Aorta (tissue), 5 donors: Measurements from ENCODE around the gene PRMT1. TPM values are rescaled to one million over a fixed set of nuclear protein-coding genes. Genes with fewer than 3 reads are reported as not detected.
A peak's percentile ranks its signal among the peaks of the same experiment; 100 is the strongest.
"Not testable (repeated sequence)": the region's sequence is repeated elsewhere in the genome, so short reads cannot be mapped to it uniquely, and the experiment has no call there.

Experiments
- ATAC-seq: fragments of 200-7000 bp; cut with Tn5 transposase; one replicate; pipeline ENCODE4 v1.9.1; 2022; ENCODE audit warnings: moderate library complexity; ENCODE audit not compliant: low FRiP score
- DNase-seq, 2 donors: peaks; one replicate each; pipeline ENCODE4 v3.0.0-alpha.2; 2020
- H3K27ac ChIP-seq, 2 donors: one replicate each; pipeline ENCODE4 v1.5.1; 2013; ENCODE audit warnings: low read length in 2 of 2, mild to moderate bottlenecking in 2 of 2, moderate library complexity in 2 of 2, control low read depth in 1 of 2, inconsistent platforms in 1 of 2, low read depth in 1 of 2
- H3K27me3 ChIP-seq, 2 donors: one replicate each; pipeline ENCODE4 v1.6.1; 2013; ENCODE audit warnings: control low read depth in 1 of 2, low read length in 1 of 2, mild to moderate bottlenecking in 1 of 2, moderate library complexity in 1 of 2; ENCODE audit not compliant: insufficient read depth in 2 of 2, control insufficient read depth in 1 of 2
- H3K36me3 ChIP-seq, 2 donors: one replicate each; pipeline ENCODE4 v1.6.1; 2013; ENCODE audit warnings: control low read depth in 1 of 2, low read length in 1 of 2, mild to moderate bottlenecking in 1 of 2; ENCODE audit not compliant: insufficient read depth in 2 of 2, control insufficient read depth in 1 of 2
- H3K4me1 ChIP-seq, 2 donors: one replicate each; pipeline ENCODE4 v1.6.1; 2013; ENCODE audit warnings: low read length in 2 of 2, control low read depth in 1 of 2, mild to moderate bottlenecking in 1 of 2, moderate library complexity in 1 of 2; ENCODE audit not compliant: insufficient read depth in 2 of 2, control insufficient read depth in 1 of 2
- H3K4me3 ChIP-seq, 2 donors: one replicate each; pipeline ENCODE4 v1.5.1; 2013; ENCODE audit warnings: low read length in 2 of 2, control low read depth in 1 of 2, mild to moderate bottlenecking in 1 of 2
- H3K9me3 ChIP-seq: one replicate; pipeline ENCODE4 v1.6.1; 2013; ENCODE audit warnings: mild to moderate bottlenecking, low read length; ENCODE audit not compliant: control insufficient read depth
- WGBS, 2 donors: extraction: QIAGEN DNeasy Blood & Tissue Kit; methylation state at CpG; one replicate each; pipeline ENCODE4 v1.1.7; 2013; 5-methylcytosine and 5-hydroxymethylcytosine counted together
- intact Hi-C, 2 donors: fragments of 100-400 bp; cut with DNase I; formaldehyde crosslinking; loops; one replicate each; pipeline versions ENCODE4 v1.14.2 to v1.15.0; 2022
- long read RNA-seq, 2 donors: library from polyadenylated mRNA; unstranded; transcript quantifications; one replicate each; pipeline ENCODE4 v2.0.0, GENCODE V29; 2020 to 2021
- polyA plus RNA-seq, 2 donors: library from polyadenylated mRNA; stranded (reverse); fragments of 200-250 nt; gene quantifications; one replicate each; pipeline ENCODE4 v1.2.3, GENCODE V29; 2013
- total RNA-seq, 2 donors: library from RNA; stranded (reverse); fragmentation: NEBNext Ultra II Directional; extraction: Animal tissue kit (Norgen Biotek cat#: 25700); gene quantifications; one replicate each; pipeline ENCODE4 v1.2.1, GENCODE V29; 2021
- donor health status: healthy with polysubstance abuse.
- donor health status: Bipolar disorder and iron deficiency.
- donor health status: DM: no; HTN: no; CAD: no.
- donor health status: DM: no; HTN: no; CAD: no.
- donor health status: DM: yes; HTN: yes; CAD: no.

PRMT1 gene
- 10 to 100 TPM; 76.5 to 88.3 TPM for total RNA-seq
- 100 to 1,000 TPM in 1 of 2 donors, 10 to 100 TPM in 1; 68.5 to 110 TPM for polyA plus RNA-seq
- long read RNA-seq, donor 1, transcript PRMT1-202 (11 exons, 1,327 nt): minor isoform, 12 of 136 reads
- long read RNA-seq, donor 1, transcript PRMT1-201 (10 exons, 1,393 nt): major isoform, 111 of 136 reads
- long read RNA-seq, donor 1, partial matches to known transcripts: 1 of 136 reads
- long read RNA-seq, donor 1, other reads (novel, unspliced or antisense): 11 of 136 reads
- long read RNA-seq, donor 2, transcript PRMT1-201 (10 exons, 1,393 nt): major isoform, 42 of 52 reads
- long read RNA-seq, donor 2, partial matches to known transcripts: 5 of 52 reads
- long read RNA-seq, donor 2, other reads (novel, unspliced or antisense): 2 of 52 reads

- Histone ChIP-seq H3K4me3 (peak within 1 kb of the TSS; percentile 48 to 69), H3K27me3 (no peaks in the 10 kb centered on the region), H3K36me3 (peaks cover 0 to 2% of the 10 kb centered on the region in 2 donors), H3K4me1 (no peaks in the 10 kb centered on the region), H3K27ac (peak within 1 kb of the TSS in 1 of 2 donors; percentile 72), H3K9me3 (no peaks in the 10 kb centered on the region)
- intact Hi-C loops: loop anchor here in 1 of 2 donors (10.0 kb wide), 1 partner anchor 183 kb away; the partner anchor contains the start of gene RPS11
- DNase-seq: peak in 1 of 2 donors; percentile 85
- WGBS, 2 donors: 0% methylated on average over 45 to 57 of the region's 57 CpGs
- ATAC-seq: peak; percentile 27
Measured at GRCh38 chr19:49677231-49677900, at the start of gene PRMT1. Gene PRMT1 (plus strand): TSS chr19:49677271. CDS start chr19:49677281, 10 bp downstream.

GRCh38 chr19:49629659-49630058 is 47.4 kb upstream of the PRMT1 start:
- H3K4me3 ChIP-seq: no peak overlapping the region
- H3K27me3 ChIP-seq: no peaks in the 10 kb centered on the region
- H3K27ac ChIP-seq: no peak overlapping the region
- DNase-seq (no peak), ATAC-seq (no peak)
- H3K36me3 ChIP-seq: peaks cover 0 to 2% of the 10 kb centered on the region in 2 donors
- no peaks in the 10 kb centered on the region for H3K4me1 ChIP-seq
- H3K9me3 ChIP-seq: no peaks in the 10 kb centered on the region
- WGBS, 2 donors: 79 to 83% methylated on average over 9 of the region's 9 CpGs
- intact Hi-C loops: no loop called here

GRCh38 chr19:49631014-49631588 is 46.0 kb upstream of the PRMT1 start:
- Histone ChIP-seq H3K4me3 (no peak overlapping the region), H3K36me3 (peaks cover 0 to 3% of the 10 kb centered on the region in 2 donors), H3K4me1 (no peaks in the 10 kb centered on the region), H3K27me3 (no peaks in the 10 kb centered on the region), H3K9me3 (no peaks in the 10 kb centered on the region), H3K27ac (no peak overlapping the region)
- DNase-seq (no peak), ATAC-seq (peak; percentile 42)
- 7 to 8% methylated on average over 9 of the region's 9 CpGs for WGBS, 2 donors
- intact Hi-C loops: no loop called here

- no peaks in the 10 kb centered on the region for H3K4me1 ChIP-seq
- no peaks in the 10 kb centered on the region for H3K9me3 ChIP-seq
- 88 to 92% methylated on average over 19 of the region's 19 CpGs for WGBS, 2 donors
- ATAC-seq: peak; percentile 33
- intact Hi-C loops: no loop called here
- DNase-seq: no peak
- H3K27ac ChIP-seq: no peak overlapping the region
- H3K4me3 ChIP-seq: no peak overlapping the region
- H3K36me3 ChIP-seq: peaks cover 0 to 3% of the 10 kb centered on the region in 2 donors
- H3K27me3 ChIP-seq: no peaks in the 10 kb centered on the region
Measured at GRCh38 chr19:49631610-49632192, 45.4 kb upstream of the PRMT1 start.

- Histone ChIP-seq H3K4me1 (no peaks in the 10 kb centered on the region), H3K27ac (no peak overlapping the region), H3K9me3 (no peaks in the 10 kb centered on the region), H3K27me3 (no peaks in the 10 kb centered on the region), H3K4me3 (no peak overlapping the region), H3K36me3 (peaks cover 0 to 3% of the 10 kb centered on the region in 2 donors)
- WGBS, 2 donors: 92 to 97% methylated on average over 5 of the region's 5 CpGs
- DNase-seq (no peak), ATAC-seq (no peak)
- intact Hi-C loops: no loop called here
Measured at GRCh38 chr19:49632576-49632975, 44.5 kb upstream of the PRMT1 start.

- H3K36me3 ChIP-seq, H3K27ac ChIP-seq, H3K27me3 ChIP-seq, H3K4me3 ChIP-seq, DNase-seq, H3K9me3 ChIP-seq, intact Hi-C loops, H3K4me1 ChIP-seq, ATAC-seq: not testable (repeated sequence)
- WGBS, 2 donors: 67 to 78% methylated on average over 9 of the region's 9 CpGs
Measured at GRCh38 chr19:49633273-49633672, 43.8 kb upstream of the PRMT1 start.

GRCh38 chr19:49635530-49636232 is 41.4 kb upstream of the PRMT1 start:
- no peaks in the 10 kb centered on the region for H3K27me3 ChIP-seq
- ATAC-seq: no peak
- 50% methylated on average over 24 of the region's 24 CpGs for WGBS, 2 donors
- no peaks in the 10 kb centered on the region for H3K9me3 ChIP-seq
- H3K4me3 ChIP-seq: no peak overlapping the region
- intact Hi-C loops: no loop called here
- H3K36me3 ChIP-seq: peaks cover 0 to 3% of the 10 kb centered on the region in 2 donors
- H3K27ac ChIP-seq: no peak overlapping the region
- DNase-seq: no peak
- H3K4me1 ChIP-seq: no peaks in the 10 kb centered on the region

- 79 to 80% methylated on average over 30 of the region's 30 CpGs for WGBS, 2 donors
- intact Hi-C loops: no loop called here
- Histone ChIP-seq H3K9me3 (no peaks in the 10 kb centered on the region), H3K4me3 (no peak overlapping the region), H3K27ac (no peak overlapping the region), H3K4me1 (no peaks in the 10 kb centered on the region), H3K36me3 (peaks cover 0 to 3% of the 10 kb centered on the region in 2 donors), H3K27me3 (no peaks in the 10 kb centered on the region)
- DNase-seq (no peak), ATAC-seq (no peak)
Measured at GRCh38 chr19:49636233-49636932, 40.7 kb upstream of the PRMT1 start.
